ENCODE data around the gene CEACAM21. TPM values are rescaled to one million over a fixed set of nuclear protein-coding genes. Genes with fewer than 3 reads are reported as not detected.

CEACAM21 gene
- polyA plus RNA-seq, 3 donors, result 2.1 to 6.4 (median 4.1) TPM

- no peaks in the 10 kb centered on the region for H3K27me3 ChIP-seq (ENCODE audit: control insufficient read depth in 2 of 2, insufficient read depth in 2 of 2, low read length in 2 of 2)
- peaks cover 3 to 7% (median 5%) of the 10 kb centered on the region in 3 donors for H3K27me3 Mint-ChIP-seq (ENCODE audit: low read depth in 3 of 3)
- 90% methylated on average over 7 of the region's 9 CpGs for WGBS (ENCODE audit: insufficient coverage)
- H3K36me3 Mint-ChIP-seq, result peaks cover 42 to 44% of the 10 kb centered on the region in 2 donors
- H3K9me3 Mint-ChIP-seq, result peaks cover 2 to 10% (median 9%) of the 10 kb centered on the region in 7 donors
- H3K9me3 ChIP-seq (replicated peaks in 1 of 2; ENCODE audit: control insufficient read depth in 1 of 2, insufficient read depth in 1 of 2, low read length in 2 of 2), result peaks cover 5% of the 10 kb centered on the region in 2 donors
- H3K4me3 Mint-ChIP-seq, result no peak overlapping the region
- H4K20me1 ChIP-seq (ENCODE audit: insufficient read depth, low read length), result no peaks in the 10 kb centered on the region
- H3K4me2 ChIP-seq (replicated peaks; ENCODE audit: extremely low read depth, low read length, poor library complexity, severe bottlenecking), result no peak overlapping the region
- no peak overlapping the region for H3K4me3 ChIP-seq (replicated peaks in 1 of 3; ENCODE audit: low read depth in 2 of 3, low read length in 3 of 3)
- intact Hi-C loops (cut with micrococcal nuclease), result no loop called here
- no peak overlapping the region for H3K9ac ChIP-seq (ENCODE audit: insufficient read depth, low read length, poor library complexity, severe bottlenecking)
- peaks cover 6% of the 10 kb centered on the region for H3K4me1 Mint-ChIP-seq
- peak overlapping the region in 1 of 7 donors; percentile 23 for H3K27ac Mint-ChIP-seq
- no peaks in the 10 kb centered on the region for H3K79me2 ChIP-seq (ENCODE audit: insufficient read depth, low read length)
- H2AFZ ChIP-seq (ENCODE audit: insufficient read depth, low read depth, low read length, poor library complexity, severe bottlenecking), result no peak overlapping the region
- no peak overlapping the region for H3K27ac ChIP-seq (ENCODE audit: low read depth in 1 of 2, low read length in 2 of 2)
- no peak for DNase-seq
- TF ChIP-seq, protein P1, sequence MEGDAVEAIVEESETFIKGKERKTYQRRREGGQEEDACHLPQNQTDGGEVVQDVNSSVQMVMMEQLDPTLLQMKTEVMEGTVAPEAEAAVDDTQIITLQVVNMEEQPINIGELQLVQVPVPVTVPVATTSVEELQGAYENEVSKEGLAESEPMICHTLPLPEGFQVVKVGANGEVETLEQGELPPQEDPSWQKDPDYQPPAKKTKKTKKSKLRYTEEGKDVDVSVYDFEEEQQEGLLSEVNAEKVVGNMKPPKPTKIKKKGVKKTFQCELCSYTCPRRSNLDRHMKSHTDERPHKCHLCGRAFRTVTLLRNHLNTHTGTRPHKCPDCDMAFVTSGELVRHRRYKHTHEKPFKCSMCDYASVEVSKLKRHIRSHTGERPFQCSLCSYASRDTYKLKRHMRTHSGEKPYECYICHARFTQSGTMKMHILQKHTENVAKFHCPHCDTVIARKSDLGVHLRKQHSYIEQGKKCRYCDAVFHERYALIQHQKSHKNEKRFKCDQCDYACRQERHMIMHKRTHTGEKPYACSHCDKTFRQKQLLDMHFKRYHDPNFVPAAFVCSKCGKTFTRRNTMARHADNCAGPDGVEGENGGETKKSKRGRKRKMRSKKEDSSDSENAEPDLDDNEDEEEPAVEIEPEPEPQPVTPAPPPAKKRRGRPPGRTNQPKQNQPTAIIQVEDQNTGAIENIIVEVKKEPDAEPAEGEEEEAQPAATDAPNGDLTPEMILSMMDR (IDR thresholded peaks at IDR 0.05), result no peak
- peaks cover 0 to 4% of the 10 kb centered on the region in 2 donors for H3K4me1 ChIP-seq (ENCODE audit: control insufficient read depth in 1 of 2, insufficient read depth in 2 of 2, low read length in 2 of 2)
- H3K36me3 ChIP-seq (replicated peaks in 1 of 2; ENCODE audit: control insufficient read depth in 1 of 2, insufficient read depth in 2 of 2, low read length in 2 of 2), result peaks cover 16 to 45% of the 10 kb centered on the region in 2 donors
These were observed 11.3 kb downstream of the CEACAM21 start for GRCh38 chr19:41587101-41587837.

GRCh38 chr19:41587838-41588210 lies 11.9 kb downstream of the CEACAM21 start:
- H3K4me3 Mint-ChIP-seq, result no peak overlapping the region
- peaks cover 0 to 6% (median 4%) of the 10 kb centered on the region in 7 donors for H3K9me3 Mint-ChIP-seq
- no peaks in the 10 kb centered on the region for H3K9me3 ChIP-seq (replicated peaks in 1 of 2; ENCODE audit: control insufficient read depth in 1 of 2, insufficient read depth in 1 of 2, low read length in 2 of 2)
- WGBS (ENCODE audit: insufficient coverage), result 100% methylated on average over 2 of the region's 4 CpGs
- no peak overlapping the region for H3K27ac ChIP-seq (ENCODE audit: low read depth in 1 of 2, low read length in 2 of 2)
- H3K27me3 ChIP-seq (ENCODE audit: control insufficient read depth in 2 of 2, insufficient read depth in 2 of 2, low read length in 2 of 2), result no peaks in the 10 kb centered on the region
- peaks cover 3 to 12% (median 5%) of the 10 kb centered on the region in 3 donors for H3K27me3 Mint-ChIP-seq (ENCODE audit: low read depth in 3 of 3)
- H3K4me2 ChIP-seq (replicated peaks; ENCODE audit: extremely low read depth, low read length, poor library complexity, severe bottlenecking), result no peak overlapping the region
- intact Hi-C loops (cut with micrococcal nuclease), result no loop called here
- H3K4me1 ChIP-seq (ENCODE audit: control insufficient read depth in 1 of 2, insufficient read depth in 2 of 2, low read length in 2 of 2), result peaks cover 0 to 4% of the 10 kb centered on the region in 2 donors
- no peaks in the 10 kb centered on the region for H3K79me2 ChIP-seq (ENCODE audit: insufficient read depth, low read length)
- peaks cover 38 to 39% of the 10 kb centered on the region in 2 donors for H3K36me3 Mint-ChIP-seq
- no peak for DNase-seq
- no peak overlapping the region for H3K4me3 ChIP-seq (replicated peaks in 1 of 3; ENCODE audit: low read depth in 2 of 3, low read length in 3 of 3)
- TF ChIP-seq, protein P1 (IDR thresholded peaks at IDR 0.05), result no peak
- no peaks in the 10 kb centered on the region for H4K20me1 ChIP-seq (ENCODE audit: insufficient read depth, low read length)
- no peak overlapping the region for H2AFZ ChIP-seq (ENCODE audit: insufficient read depth, low read depth, low read length, poor library complexity, severe bottlenecking)
- H3K36me3 ChIP-seq (replicated peaks in 1 of 2; ENCODE audit: control insufficient read depth in 1 of 2, insufficient read depth in 2 of 2, low read length in 2 of 2), result peaks cover 13 to 39% of the 10 kb centered on the region in 2 donors
- H3K9ac ChIP-seq (ENCODE audit: insufficient read depth, low read length, poor library complexity, severe bottlenecking), result no peak overlapping the region
- H3K4me1 Mint-ChIP-seq, result peaks cover 6% of the 10 kb centered on the region
- no peak overlapping the region for H3K27ac Mint-ChIP-seq
